Right lobe of liver (tissue), 6 donors: ENCODE data around the gene COL18A1. TPM values are rescaled to one million over a fixed set of nuclear protein-coding genes. Genes with fewer than 3 reads are reported as not detected.

ENCODE experiments used
- ATAC-seq, 4 donors: fragments of 200-7000 bp; cut with Tn5 transposase; one replicate each; pipeline ENCODE4 v1.9.1; 2020; ENCODE audit warnings: mild to moderate bottlenecking in 4 of 4, moderate library complexity in 4 of 4
- DNase-seq, 3 donors: peaks; one replicate each; pipeline ENCODE4 v3.0.0-alpha.2; 2020
- H3K27ac ChIP-seq, 3 donors: fragments of 200-600 bp; one replicate each; pipeline ENCODE4 v1.8.0; 2022
- H3K27me3 ChIP-seq, 2 donors: fragments of 200-600 bp; one replicate each; pipeline ENCODE4 v1.8.0; 2022
- H3K36me3 ChIP-seq, 4 donors: fragments of 200-600 bp; sonication (generic) in 1 of 4; one replicate each; pipeline versions ENCODE4 v1.5.1 to v1.8.0; 2017 to 2022; ENCODE audit warnings: control low read depth in 1 of 4
- H3K4me1 ChIP-seq, 4 donors: fragments of 200-600 bp; sonication (generic) in 1 of 4; one replicate each; pipeline versions ENCODE4 v1.5.1 to v1.8.0; 2017 to 2022; ENCODE audit warnings: control low read depth in 1 of 4
- H3K4me3 ChIP-seq, 3 donors: fragments of 200-600 bp; one replicate each; pipeline ENCODE4 v1.8.0; 2022
- H3K9me3 ChIP-seq, 4 donors: fragments of 200-600 bp; sonication (generic) in 1 of 4; one replicate each; pipeline versions ENCODE4 v1.5.1 to v1.8.0; 2017 to 2022; ENCODE audit warnings: control low read depth in 1 of 4
- POLR2A ChIP-seq: fragments of 450-650 bp; IDR thresholded peaks from one replicate; pipeline ENCODE4 v1.6.1; 2017; ENCODE audit warnings: antibody characterized with exemption, mild to moderate bottlenecking
- WGBS: methylation state at CpG from one replicate; pipeline ENCODE4 v1.1.6; 2018; ENCODE audit warnings: low coverage, low lambda C conversion rate; ENCODE audit not compliant: insufficient coverage; ENCODE audit errors: missing lambda C conversion rate; 5-methylcytosine and 5-hydroxymethylcytosine counted together
- intact Hi-C, 2 donors: fragments of 100-400 bp; cut with DNase I; formaldehyde crosslinking; loops; one replicate each; pipeline versions ENCODE4 v1.11.2 to v1.14.1; 2022
- total RNA-seq, 6 experiments: library from RNA; depleted of rRNA in 2 of 6; stranded (reverse); fragments of >200 nt in 2 of 6; fragmentation: NEBNext Ultra II Directional in 3 of 6; extraction: Animal tissue kit (Norgen Biotek cat#: 25700) in 3 of 6; gene quantifications; one replicate each; pipeline versions ENCODE4 v1.1.0 to v1.2.4, GENCODE V29; 2016 to 2023
- TF ChIP-seq, protein P1 (sequence below), 4 donors: fragments of 200-600 bp in 3 of 4; fragments of 450-650 bp in 1 of 4; IDR thresholded peaks; one replicate each; pipeline versions ENCODE4 v1.5.1 to v1.8.0; 2016 to 2022; ENCODE audit warnings: antibody characterized with exemption in 4 of 4, mild to moderate bottlenecking in 2 of 4
- donor health status: DM: no; HTN: yes; CAD: no.
- donor health status: DM: no; HTN: no; CAD: no.
- donor health status: DM: no; HTN: no; CAD: no.
- donor health status: DM: no; HTN: yes; CAD: no.
- donor health status: DM: no; HTN: yes; CAD: no.

Gene COL18A1
- total RNA-seq, 6 experiments from 2014 or later, result 261 to 487 (median 297) TPM

DNA sequence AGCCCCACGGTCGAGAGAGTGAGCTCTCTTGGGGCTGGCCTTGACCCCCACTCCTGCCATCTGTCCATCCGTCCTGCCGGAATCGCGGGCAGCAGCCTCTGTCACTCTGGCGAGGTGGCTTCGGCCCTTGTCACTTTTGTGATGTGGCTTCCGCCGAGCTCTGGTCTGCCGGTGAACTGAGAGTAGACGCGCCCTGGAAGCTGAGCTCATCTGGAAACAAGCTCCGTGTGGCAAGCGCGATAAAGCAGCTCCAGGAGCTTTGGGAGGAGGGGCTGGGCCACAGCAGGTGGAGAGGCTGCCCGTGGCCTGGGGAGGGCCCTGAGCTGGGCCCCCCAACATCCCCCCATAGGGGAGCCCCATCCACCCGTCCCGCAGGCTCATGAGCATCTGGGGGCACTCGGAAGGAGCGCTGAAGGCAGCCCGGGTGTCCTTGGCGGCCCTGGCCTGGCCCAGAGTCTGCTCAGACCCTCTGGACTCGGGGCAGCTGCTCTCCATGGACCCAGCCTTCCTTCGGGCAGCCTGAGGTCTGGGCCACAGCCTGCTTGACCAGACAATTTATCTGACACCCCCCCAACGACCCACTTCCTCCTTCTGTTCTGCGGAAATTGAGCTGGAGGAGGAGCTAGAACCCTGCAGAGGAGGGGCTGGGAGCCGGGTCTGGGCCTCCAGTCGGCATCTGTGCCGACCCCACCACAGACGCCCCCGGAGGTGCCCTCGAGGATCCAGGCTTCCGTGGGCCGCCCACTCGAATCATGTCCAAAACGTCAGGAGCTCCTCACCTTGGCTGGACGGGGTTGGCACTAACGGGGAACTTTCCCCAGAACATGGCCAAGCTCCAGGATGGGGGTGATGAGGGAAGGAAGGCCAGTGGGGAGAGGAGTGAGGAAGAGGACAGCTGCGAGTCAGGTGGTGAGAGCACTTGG, 78.2 kb downstream of the COL18A1 start:
- peaks cover 0 to 77% (median 37%) of the 10 kb centered on the region in 4 donors for H3K36me3 ChIP-seq
- peak overlapping the region in 2 of 3 donors; percentile 54 to 65 for H3K27ac ChIP-seq
- DNase-seq (peak in 1 of 3 donors; percentile 44), ATAC-seq (peak; percentile 13 to 53 (median 22))
- TF ChIP-seq POLR2A, result no peak
- TF ChIP-seq, protein P1, sequence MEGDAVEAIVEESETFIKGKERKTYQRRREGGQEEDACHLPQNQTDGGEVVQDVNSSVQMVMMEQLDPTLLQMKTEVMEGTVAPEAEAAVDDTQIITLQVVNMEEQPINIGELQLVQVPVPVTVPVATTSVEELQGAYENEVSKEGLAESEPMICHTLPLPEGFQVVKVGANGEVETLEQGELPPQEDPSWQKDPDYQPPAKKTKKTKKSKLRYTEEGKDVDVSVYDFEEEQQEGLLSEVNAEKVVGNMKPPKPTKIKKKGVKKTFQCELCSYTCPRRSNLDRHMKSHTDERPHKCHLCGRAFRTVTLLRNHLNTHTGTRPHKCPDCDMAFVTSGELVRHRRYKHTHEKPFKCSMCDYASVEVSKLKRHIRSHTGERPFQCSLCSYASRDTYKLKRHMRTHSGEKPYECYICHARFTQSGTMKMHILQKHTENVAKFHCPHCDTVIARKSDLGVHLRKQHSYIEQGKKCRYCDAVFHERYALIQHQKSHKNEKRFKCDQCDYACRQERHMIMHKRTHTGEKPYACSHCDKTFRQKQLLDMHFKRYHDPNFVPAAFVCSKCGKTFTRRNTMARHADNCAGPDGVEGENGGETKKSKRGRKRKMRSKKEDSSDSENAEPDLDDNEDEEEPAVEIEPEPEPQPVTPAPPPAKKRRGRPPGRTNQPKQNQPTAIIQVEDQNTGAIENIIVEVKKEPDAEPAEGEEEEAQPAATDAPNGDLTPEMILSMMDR (IDR thresholded peaks at IDR 0.05), result no peak
- H3K4me3 ChIP-seq, result no peak overlapping the region
- H3K9me3 ChIP-seq, result no peaks in the 10 kb centered on the region
- no peaks in the 10 kb centered on the region for H3K4me1 ChIP-seq
- no peaks in the 10 kb centered on the region for H3K27me3 ChIP-seq
- WGBS, result 51% methylated on average over 25 of the region's 40 CpGs
- intact Hi-C loops, result no loop called here

DNA sequence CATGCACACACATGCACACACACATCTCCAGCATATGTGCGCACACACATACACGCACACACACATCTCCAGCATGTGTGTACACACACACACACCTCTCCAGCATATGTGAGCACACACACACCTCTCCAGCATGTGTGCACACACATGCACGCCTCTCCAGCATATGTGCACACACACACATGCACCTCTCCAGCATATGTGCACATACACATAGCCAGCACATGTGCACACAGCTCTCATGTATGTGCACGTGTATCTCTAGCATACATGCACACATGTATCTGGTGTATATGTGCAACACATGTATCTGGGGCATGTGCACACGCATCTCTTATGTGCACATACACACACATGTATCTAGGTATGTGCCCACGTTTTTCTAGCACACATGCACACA, 79.4 kb downstream of the COL18A1 start:
- Histone ChIP-seq H3K27me3 (no peaks in the 10 kb centered on the region), H3K27ac (no peak overlapping the region), H3K4me3 (no peak overlapping the region), H3K36me3 (peaks cover 0 to 77% (median 34%) of the 10 kb centered on the region in 4 donors), H3K9me3 (no peaks in the 10 kb centered on the region), H3K4me1 (no peaks in the 10 kb centered on the region)
- intact Hi-C loops, result no loop called here
- TF ChIP-seq POLR2A, result no peak
- TF ChIP-seq, protein P1 (IDR thresholded peaks at IDR 0.05), result no peak
- ATAC-seq, result no peak
- peak in 1 of 3 donors; percentile 6 for DNase-seq
- 72% methylated on average over 6 of the region's 6 CpGs for WGBS

DNA sequence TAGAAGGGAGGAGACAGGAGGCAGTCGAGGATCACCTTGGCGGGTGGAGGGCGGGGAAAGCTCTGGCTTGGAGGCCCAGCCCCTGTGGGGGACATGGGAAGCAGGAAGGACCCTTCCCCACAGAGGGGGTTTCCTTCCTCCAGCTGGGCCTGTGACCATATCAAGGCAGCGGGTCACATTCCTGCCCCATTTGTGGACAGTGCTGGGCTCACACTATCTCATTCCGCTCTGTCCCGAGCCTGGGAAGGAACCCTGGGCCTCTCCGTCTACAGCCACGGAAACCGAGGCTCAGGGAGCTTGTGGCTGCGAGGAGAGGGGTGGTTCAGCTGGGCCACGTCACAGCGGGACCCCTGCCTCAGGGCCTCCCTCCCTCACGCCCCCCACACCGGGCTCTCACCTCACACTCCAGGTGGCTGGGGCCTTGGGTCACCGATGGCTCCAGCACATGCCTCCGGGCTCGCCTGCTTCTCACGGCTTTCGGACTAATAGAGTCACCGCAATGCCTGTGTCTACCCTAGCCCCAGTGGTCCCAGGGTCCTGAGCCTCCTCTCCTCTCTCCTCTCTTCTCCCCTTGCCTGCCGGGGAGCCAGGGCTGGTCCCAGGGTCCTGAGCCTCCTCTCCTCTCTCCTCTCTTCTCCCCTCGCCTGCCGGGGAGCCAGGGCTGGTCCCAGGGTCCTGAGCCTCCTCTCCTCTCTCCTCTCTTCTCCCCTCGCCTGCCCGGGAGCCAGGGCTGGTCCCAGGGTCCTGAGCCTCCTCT, 80.9 kb downstream of the COL18A1 start:
- 84% methylated on average over 8 of the region's 25 CpGs for WGBS
- Histone ChIP-seq H3K4me3 (no peak overlapping the region), H3K36me3 (peaks cover 0 to 69% (median 30%) of the 10 kb centered on the region in 4 donors), H3K9me3 (no peaks in the 10 kb centered on the region), H3K4me1 (no peaks in the 10 kb centered on the region), H3K27ac (no peak overlapping the region), H3K27me3 (no peaks in the 10 kb centered on the region)
- DNase-seq (peak in 1 of 3 donors; percentile 22), ATAC-seq (no peak)
- TF ChIP-seq, protein P1 (IDR thresholded peaks at IDR 0.05), result no peak
- no peak for TF ChIP-seq POLR2A
- intact Hi-C loops, result no loop called here

DNA sequence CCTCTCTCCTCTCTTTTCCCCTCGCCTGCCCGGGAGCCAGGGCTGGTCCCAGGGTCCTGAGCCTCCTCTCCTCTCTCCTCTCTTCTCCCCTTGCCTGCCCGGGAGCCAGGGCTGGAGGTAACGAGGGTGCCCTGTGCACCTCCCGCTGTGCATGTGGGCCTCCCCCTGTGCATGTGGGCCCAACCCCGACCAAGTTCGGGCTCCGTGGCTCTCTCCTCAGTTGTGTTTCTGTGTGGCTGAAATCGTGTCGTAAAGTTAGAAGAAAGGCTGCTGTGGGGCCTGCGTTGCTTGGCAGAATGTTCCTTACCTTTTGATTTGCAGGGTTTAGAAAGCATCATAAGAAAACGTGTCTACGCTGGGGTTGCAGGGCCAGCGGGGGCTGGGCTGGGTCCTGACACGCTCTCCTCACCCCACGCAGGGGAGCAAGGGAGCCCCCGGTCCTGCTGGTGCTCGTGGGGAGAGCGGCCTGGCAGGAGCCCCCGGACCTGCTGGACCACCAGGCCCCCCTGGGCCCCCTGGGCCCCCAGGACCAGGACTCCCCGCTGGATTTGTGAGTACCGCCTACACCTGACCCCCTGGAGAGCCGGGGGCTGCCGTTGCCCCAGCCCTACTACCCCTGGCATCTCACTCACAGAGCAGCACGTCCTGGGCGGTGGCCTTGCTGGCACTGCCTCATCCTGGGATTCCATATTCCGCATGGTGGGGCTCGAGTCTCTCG, 81.6 kb downstream of the COL18A1 start:
- no peak for ATAC-seq
- TF ChIP-seq, protein P1 (IDR thresholded peaks at IDR 0.05), result no peak
- TF ChIP-seq POLR2A, result no peak
- Histone ChIP-seq H3K4me1 (no peaks in the 10 kb centered on the region), H3K27me3 (no peaks in the 10 kb centered on the region), H3K9me3 (no peaks in the 10 kb centered on the region), H3K27ac (no peak overlapping the region), H3K36me3 (peaks cover 0 to 70% (median 30%) of the 10 kb centered on the region in 4 donors), H3K4me3 (no peak overlapping the region)
- 60% methylated on average over 8 of the region's 29 CpGs for WGBS
- intact Hi-C loops, result no loop called here
- peak in 1 of 3 donors; percentile 22 for DNase-seq
